GM18858 (cell line): Measurements from ENCODE around the gene U2AF1.
"Not testable (repeated sequence)": the region's sequence is repeated elsewhere in the genome, so short reads cannot be mapped to it uniquely, and the experiment has no call there.

ENCODE experiments used
- ATAC-seq: cut with Tn5 transposase; IDR thresholded peaks from one replicate; pipeline ENCODE4 v1.9.1; 2021; ENCODE audit not compliant: unreplicated experiment

U2AF1 gene, protein sequence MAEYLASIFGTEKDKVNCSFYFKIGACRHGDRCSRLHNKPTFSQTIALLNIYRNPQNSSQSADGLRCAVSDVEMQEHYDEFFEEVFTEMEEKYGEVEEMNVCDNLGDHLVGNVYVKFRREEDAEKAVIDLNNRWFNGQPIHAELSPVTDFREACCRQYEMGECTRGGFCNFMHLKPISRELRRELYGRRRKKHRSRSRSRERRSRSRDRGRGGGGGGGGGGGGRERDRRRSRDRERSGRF

DNA sequence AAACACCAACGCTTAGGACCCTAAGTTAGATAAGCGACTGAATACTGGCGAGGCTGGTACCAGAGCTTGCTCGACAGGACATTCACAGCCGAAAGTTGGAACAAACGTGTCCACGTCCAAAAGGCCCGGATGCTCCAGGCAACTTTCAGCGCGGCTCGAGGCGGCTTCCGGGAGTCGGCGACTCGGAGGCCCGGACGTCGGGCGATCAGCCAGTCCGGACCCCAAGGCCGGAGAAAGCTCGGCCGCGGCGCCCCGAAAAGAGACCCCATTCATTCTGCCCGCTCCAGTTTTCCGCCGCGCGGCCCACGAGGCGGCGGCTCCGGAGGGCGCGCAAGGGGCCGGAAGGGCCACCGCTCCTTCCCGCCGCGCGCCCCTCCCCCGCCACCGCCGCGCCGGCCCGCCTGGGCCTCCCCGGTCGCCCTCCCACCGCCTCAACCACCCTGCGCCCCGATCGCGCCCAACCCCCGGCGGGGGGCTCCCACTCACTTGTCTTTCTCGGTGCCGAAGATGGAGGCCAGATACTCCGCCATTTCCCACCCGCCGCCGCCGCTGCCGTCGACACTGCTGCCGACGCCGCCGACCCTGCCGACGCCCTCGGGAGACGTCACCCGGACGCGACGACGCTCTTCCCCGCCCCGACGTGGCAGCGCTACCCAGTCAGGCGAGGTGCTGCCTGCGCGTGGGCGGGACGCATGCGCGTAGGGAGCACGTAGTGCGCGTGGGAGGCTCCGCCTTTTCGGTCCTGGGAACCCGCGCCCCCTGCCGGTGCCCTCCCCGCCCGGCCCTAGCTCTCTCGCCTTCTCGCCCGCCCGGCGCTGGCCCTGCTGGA is at the start of gene U2AF1:
U2AF1 (minus strand) TSS at position 606 of the 829 bp plus-strand sequence; CDS start at position 530, 76 bp downstream.
- not testable (repeated sequence) for ATAC-seq

DNA sequence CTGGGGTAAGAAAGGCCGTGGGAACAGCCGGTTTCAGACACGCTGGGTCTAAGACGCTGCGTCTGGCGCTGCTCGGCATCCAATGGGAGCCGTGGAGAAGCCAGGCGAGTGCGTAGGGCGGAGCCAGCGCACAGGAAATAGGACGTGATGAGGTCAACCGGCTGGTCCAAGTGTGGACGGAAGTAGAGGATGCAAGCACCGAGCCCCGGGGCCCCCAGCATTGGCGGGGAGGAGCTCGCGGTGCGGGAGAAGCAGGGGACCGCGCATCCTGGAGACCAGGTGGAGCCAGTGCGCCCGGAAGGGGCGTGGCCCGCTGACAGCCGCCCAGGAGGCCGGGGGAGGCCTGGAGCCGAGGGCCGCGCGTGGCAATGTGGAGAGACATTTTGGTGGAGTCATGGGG is 46.2 kb upstream of the U2AF1 start:
- ATAC-seq, result not testable (repeated sequence)

DNA sequence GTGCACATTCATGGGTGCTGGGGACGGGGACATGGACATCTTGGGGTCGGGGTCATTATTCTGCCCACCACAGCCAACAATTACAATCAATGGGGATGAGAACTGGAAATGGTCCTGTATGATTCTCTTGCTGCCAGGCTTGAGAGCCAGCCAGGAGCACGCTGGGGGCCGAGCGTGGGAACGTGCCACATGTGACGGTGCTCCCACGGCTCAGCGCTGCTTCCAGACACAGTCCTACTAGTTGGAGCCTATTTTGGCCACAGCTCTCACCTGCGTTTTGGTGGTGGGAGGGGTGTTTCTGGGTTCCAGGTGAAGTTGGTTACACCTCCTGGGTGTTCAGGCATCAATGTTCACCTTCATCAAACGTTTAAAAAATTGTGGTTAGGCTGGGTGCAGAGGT is 42.0 kb upstream of the U2AF1 start:
- not testable (repeated sequence) for ATAC-seq

DNA sequence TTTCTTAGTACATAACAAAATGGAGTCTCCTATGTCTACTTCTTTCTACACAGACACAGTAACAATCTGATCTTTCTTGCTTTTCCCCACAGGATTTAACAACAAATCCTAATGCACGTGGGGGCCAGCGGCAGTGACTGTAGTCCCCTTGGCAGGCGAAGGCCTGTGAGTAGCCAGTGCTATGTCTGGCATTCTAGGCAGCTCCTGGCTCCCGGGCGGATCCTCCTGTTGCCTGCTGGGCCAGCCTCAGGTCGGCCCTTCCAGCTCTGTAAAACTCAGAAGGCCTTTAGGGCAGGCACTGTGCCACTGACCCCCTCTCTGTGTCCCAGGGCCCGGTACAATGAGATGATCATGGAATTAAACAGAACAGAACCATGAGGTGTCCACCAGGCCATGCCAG is 40.6 kb upstream of the U2AF1 start:
- ATAC-seq, result not testable (repeated sequence)

DNA sequence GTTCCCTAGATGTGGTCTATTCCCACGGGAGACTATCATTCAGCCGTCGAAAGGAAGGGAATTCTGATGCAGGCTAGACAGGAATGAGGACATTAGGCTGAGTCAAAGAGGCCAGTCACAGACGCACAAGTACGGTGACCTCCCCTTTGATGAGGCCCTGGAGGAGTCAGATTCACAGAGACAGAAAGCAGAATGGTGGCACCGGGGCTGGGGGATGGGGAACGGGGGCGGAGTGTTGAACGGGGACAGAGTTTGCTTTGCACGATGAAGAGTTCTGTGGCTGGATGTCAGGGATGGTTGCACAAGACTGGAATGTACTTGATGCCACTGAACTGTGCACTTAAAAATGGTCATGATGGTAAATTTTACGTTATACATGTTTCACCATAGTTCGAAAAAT is 39.3 kb upstream of the U2AF1 start:
- not testable (repeated sequence) for ATAC-seq

DNA sequence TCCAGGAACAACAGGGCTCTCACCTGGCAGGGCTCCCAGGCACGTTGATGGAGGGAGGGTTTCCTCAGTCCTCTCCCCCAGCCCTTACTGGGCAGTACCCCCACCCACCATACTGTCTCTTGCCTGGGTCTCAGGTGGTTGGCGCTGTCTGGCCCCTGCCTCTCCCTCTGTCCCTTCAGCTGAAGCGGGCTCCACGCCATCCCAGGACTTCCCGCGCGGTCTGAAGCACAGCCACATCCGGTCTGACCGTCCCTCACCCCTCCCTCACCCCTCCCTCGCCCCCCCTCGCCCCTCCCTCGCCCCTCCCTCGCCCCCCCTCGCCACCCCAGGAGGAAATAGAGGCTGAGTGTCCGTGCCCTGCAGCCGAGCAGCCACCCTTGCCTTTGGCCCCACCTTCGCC is 34.0 kb upstream of the U2AF1 start:
- not testable (repeated sequence) for ATAC-seq

DNA sequence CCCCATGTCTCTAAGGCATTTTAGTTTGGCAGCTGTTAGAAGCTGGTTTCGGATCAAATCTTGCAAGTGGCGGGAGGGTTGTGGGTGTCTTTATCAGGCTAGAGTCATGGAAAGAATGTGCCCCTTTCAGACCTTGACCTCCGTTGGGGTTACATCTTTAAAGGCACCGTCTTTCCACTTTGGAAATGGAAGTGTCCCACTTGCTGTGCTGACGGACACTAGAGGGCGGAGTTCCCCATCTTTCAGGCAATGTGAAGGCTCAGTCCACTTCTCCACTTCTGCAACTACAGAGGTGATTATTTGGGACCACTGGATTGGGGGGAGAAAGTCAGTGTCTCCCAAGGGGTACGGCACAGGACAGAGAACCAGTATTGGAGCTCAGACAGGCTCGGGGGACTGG is 31.6 kb upstream of the U2AF1 start:
- not testable (repeated sequence) for ATAC-seq

DNA sequence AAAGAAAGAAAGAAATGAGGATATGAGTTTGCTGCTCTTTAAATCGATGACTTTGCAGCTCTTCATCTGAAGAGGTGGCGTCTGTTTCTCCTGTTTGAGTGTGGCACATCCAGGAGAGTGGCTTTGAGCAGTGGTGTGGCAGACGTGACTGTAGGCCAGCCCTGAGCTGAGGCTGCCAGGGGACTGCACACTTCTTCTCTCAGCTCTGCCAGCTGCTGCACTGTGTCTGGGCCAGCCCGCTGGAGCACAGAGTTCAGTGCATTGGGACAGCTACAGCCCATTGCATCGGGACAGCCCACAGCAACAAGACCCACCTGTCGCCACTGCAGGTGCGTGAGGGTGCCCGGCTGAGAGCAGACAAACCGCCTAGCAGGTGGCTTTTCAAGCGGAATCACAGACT is 27.1 kb upstream of the U2AF1 start:
- ATAC-seq, result not testable (repeated sequence)

DNA sequence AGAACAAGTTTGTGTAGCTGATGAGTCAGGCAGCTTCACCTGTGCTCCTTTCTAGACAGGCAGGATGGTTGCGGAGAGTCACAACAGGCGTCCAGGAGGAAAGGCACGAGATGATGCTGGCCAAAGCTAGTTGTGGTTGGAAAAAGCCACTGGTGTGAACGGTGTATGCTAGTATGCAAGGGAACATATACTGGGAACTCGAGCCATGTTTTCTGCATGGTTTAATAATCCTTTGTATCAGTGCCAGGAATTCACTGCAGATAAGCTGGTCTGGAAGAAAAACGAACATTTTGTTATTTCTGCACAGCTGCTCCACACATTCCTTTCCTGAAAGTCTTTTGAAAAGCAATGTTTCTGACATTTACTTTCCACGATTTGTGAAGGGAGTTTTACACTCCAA is 22.7 kb upstream of the U2AF1 start:
- ATAC-seq, result not testable (repeated sequence)

DNA sequence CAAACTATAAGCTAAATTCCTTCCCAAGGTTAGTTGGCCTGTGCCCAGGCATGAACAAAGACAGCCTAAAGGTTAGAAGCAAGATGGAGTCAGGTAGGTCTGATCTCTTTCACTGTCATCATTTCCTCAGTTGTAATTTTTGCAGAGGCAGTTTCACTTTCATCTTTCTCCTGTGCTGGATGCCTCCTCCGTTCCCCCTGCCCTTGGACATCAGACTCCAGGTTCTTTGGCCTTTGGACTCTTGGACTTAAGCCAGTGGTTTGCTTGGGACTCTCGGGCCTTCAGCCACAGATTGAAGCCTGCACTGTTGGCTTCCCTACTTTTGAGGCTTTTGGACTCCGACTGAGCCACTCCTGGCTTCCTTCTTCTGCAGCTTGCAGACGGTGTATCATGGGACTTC is 8.6 kb upstream of the U2AF1 start:
- not testable (repeated sequence) for ATAC-seq

DNA sequence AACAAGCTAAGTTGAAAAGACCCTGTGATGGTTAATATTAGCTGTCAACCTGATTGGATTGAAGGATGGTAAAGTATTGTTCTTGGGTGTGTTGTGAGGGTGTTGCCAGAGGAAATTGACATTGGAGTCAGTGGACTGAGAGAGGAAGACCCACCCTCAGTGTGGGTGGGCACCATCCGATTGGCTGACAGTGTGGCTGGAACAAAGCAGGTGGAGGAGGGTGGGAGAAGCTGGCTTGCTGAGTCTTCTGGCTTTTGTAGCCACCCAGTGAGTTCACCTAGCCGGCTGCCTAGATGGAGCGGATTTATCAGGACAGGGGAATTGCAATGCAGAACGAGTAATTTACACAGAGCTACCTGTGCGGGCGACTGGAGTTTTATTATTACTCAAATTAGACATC is 7.1 kb upstream of the U2AF1 start:
- ATAC-seq, result not testable (repeated sequence)

DNA sequence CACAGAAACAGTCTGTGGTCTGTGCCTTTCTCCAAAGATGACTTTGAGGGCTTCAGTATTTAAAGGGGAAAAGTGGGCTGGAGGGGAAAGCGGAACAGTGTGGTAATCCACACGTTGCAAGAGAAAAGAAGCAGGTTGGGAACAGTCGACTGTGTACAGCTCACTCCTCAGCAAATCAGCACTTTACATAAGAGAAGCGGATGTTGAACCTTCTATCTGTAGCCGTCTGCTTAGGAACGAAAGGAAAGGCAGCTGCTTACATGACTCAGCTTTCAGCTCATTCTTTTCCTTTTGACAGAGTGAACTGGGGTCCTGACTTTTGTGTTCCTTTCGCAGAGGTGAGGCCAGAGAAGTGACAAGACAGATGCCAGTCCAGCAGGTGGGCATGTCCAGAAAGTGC is 1.6 kb upstream of the U2AF1 start:
- peak; percentile 39 for ATAC-seq

DNA sequence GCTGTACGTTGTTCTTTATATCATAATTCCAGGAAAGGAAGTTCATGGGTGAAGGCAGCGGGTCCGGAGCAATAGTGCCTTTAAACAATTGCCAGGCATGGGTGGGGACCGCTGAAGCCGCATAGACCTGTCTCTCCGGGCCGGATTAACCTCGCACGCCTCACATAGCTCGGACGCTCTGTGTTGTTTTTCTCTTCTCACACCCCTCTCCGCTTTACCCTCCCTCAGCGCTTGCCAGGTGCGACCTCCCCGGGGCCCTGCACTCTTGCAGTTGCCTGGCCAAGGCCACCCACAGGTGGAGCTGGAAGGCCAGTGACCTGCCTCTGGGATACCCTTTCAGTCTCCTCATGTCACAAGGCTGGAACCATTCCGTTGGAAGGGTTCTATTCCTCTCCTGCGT is 807 bp upstream of the U2AF1 start:
- ATAC-seq, result not testable (repeated sequence)

DNA sequence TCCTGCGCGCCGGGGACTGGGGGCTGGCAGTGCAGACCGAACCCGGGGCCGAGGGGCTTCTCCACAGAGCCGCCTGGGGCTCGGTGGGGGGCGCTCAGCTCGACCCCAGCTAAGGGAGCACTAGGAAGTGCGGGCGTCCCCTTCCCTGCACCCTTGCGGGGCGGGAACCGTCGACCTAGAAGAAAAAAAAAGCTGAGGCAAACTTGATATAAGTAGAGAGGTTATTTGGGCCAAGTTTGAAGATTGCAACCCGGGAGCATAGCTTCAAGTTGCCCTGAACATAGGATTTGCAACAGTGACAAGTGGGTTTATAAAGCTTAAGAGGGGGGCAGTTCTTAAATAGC is 396 bp upstream of the U2AF1 start:
- ATAC-seq, result not testable (repeated sequence)

DNA sequence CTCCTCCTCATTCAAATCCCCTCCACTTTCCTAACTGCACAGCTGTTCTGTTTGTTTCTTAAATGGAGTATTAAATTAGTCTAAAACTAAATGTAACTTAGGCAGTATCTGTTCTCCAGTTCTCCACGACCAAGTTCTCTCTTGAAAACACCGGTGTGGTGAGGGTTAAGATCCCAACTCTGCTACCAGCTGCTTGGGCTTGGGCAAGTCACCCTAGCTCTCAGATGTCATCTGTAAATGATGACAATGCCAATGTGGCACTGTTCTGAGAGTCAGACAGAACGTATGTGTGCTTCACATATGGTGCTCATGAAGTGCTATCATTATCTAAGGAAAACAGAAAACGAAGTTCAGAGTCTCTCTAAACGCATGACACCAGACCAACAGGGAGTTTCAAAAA is 2.7 kb downstream of the U2AF1 start:
- not testable (repeated sequence) for ATAC-seq

DNA sequence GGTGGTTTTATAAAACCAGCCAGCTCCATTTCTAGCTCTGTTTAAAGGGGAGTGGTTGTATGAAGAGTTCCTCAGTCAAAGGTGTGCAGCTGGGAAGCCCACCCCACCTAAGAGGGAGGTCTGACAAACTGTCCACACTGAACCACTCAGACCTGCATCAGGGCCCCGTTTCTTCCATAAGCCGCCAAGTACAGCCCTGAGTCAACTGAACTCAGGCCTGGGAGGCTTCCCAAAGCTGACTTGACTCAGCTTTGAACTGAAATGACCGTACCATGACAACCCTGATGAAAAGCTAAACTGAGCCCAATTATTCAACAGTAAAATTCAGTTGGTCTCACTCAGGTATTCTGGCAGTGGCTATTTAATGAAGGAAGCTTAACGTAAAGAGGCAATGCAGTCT is 5.1 kb downstream of the U2AF1 start:
- ATAC-seq, result not testable (repeated sequence)

DNA sequence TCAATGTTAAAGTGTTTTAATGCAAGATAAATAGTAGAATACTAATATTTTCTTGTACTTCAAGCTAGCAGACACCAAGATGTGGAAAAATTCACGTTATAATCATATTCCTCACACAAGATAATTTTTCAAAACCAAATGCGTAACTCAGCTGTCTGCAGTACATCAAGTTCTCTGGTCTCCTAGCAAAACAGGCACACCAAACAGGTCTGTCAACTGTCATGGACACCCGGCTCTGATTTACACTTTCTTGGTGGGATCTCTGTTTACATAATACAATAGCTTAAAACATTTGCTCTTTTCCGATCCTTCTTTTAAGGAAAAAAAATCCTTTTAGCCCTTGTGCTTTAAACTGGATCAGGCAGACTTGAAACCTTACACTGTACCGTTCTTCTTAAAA is 5.7 kb downstream of the U2AF1 start:
- ATAC-seq, result not testable (repeated sequence)

DNA sequence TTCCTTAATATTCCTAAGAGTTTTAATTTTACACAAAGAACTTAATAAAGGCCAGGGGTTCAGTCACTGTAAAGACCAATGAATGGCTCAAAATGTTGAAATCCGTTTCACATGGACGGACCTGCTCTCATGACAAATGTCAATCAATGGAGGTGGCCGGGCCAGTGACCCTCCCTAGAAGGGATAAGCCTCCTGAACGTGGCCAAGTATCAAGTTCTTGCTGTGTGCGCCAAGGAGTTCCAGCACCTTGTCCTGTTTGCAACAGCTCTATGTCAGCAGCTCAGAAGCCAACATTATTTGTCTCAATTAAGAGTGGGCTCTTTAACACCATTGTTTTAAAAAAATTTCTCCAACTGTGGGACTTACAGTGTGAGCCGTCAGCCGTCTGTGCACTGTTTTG is 6.4 kb downstream of the U2AF1 start:
- not testable (repeated sequence) for ATAC-seq

DNA sequence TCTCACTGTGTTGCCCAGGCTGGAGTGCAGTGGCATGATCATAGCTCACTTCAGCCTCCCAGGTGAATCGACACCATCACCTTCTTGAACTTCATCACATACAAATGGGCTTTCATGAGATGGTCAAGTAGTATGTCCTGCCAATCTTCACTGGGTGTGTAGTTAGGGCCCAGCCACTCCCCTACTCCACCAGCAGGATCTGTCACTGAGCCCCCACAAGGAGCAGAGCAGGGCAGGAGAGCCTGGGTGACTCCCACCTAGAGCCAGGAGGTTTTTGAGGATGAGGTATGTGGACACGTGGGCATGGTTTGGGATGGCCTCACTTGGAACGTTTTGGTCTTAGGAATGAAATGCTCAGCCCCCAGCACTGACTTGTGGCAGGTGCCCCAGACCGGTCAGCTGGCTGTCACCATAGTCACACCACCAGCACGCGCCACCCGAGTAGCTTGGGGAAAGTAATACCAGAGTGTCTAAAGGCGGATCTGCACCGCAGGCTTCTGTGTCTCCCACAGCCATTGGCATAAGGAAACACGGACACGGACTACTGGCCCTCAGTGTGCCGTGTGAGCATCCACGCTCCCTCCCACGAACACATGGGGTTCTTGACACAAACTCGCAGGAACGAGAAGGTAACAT is 15.3 kb downstream of the U2AF1 start:
- ATAC-seq, result not testable (repeated sequence)

DNA sequence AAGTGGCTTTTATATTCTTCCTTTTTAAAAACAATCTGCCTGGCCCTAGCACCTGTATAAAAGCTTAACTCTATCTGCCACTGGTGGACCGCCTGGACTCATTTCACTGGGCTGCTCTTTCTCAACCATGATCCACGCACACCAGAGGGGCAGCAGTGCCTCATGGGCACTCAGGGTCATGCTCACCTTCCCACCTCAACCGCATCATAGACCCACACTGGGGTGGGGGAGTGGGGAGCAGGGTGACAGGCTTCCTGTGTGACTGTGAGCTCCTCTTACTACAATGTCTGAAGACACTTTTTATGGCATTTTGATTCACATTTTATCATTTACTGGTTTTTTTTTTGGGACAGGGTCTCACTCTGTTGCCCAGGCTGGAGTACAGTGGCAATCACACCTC is 16.4 kb downstream of the U2AF1 start:
- ATAC-seq, result not testable (repeated sequence)

DNA sequence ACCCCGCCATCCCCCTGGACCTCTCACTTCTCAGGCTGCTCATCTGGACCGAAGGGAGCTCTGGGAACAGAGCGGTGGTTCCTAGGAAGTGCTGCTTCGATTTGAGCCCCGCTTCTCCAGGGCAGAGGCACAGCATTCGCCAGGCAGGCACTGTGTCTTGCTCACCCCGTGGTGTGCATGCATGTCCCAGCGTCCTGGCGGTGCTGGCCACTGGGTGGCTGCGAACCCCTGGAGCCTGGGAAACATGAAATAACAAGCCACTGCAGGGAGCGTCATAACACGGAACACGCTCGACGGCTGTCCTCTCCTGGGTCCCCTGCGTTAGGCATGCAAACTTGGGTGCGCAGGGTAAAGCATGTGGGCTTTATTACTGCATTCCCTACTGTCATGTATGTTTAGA is 17.9 kb downstream of the U2AF1 start:
- not testable (repeated sequence) for ATAC-seq
